BJ (cell line): ENCODE data around the gene UBXN7. TPM values are rescaled to one million over a fixed set of nuclear protein-coding genes. Genes with fewer than 3 reads are reported as not detected.

Experiments used
- CTCF ChIA-PET: fragments of 350-600 bp; formaldehyde crosslinking; extraction: SDS; loops from one replicate; lab custom pipeline; 2021; ENCODE audit warnings: antibody characterized with exemption, inconsistent platforms; lab: Yijun Ruan, JAX
- POLR2A ChIA-PET: fragments of 300-600 bp; sonication (Branson Sonifier 250); formaldehyde crosslinking; extraction: SDS; loops from one replicate; lab custom pipeline; 2021; ENCODE audit warnings: antibody characterized with exemption; lab: Charles Lee
- DNase-seq: peaks from one replicate; pipeline ENCODE4 v3.0.0-alpha.2; 2011; ENCODE audit warnings: low read depth
- H3K27me3 ChIP-seq: 2 replicates; pipeline ENCODE4 v1.6.0; 2011; ENCODE audit warnings: low read length; ENCODE audit not compliant: control insufficient read depth, insufficient read depth
- H3K36me3 ChIP-seq: 2 replicates; pipeline ENCODE4 v1.5.1; 2011; ENCODE audit warnings: low read length; ENCODE audit not compliant: control insufficient read depth, insufficient read depth
- H3K4me3 ChIP-seq: 2 replicates; pipeline ENCODE4 v1.5.1; 2011; ENCODE audit warnings: low read depth, mild to moderate bottlenecking, control low read depth, low read length
- CTCF ChIP-seq: IDR thresholded peaks from 2 replicates; pipeline ENCODE4 v1.5.1; 2011; ENCODE audit warnings: low read depth, mild to moderate bottlenecking, control low read depth, inconsistent platforms, low read length, moderate library complexity; ENCODE audit not compliant: insufficient read depth
- polyA plus RNA-seq: library from polyadenylated mRNA; depleted of rRNA; stranded (reverse); fragments of >200 nt; gene quantifications from 2 replicates; pipeline ENCODE4 v1.2.3, GENCODE V29; 2011

UBXN7 gene
- polyA plus RNA-seq, 1 experiment, result 11.3 TPM

- TF ChIP-seq CTCF, result no peak
- Histone ChIP-seq H3K36me3 (no peaks in the 10 kb centered on the region), H3K27me3 (no peaks in the 10 kb centered on the region), H3K4me3 (no peak overlapping the region)
- ChIA-PET POLR2A (no interaction called here), CTCF (no interaction called here)
- no peak for DNase-seq
Measured at GRCh38 chr3:196339493-196340254, 92.6 kb downstream of the UBXN7 start.

- DNase-seq, result no peak
- ChIA-PET CTCF (interaction anchor here (0.8 to 1.5 kb wide), 2 partner anchors 10 to 14 kb away, joined by 3 to 4 read pairs; no protein-coding TSS in a partner anchor), POLR2A (no interaction called here)
- TF ChIP-seq CTCF, result no peak
- H3K27me3 ChIP-seq, result no peaks in the 10 kb centered on the region
- H3K4me3 ChIP-seq, result no peak overlapping the region
- H3K36me3 ChIP-seq, result no peaks in the 10 kb centered on the region
Measured at GRCh38 chr3:196339044-196339443, 93.2 kb downstream of the UBXN7 start.

- POLR2A ChIA-PET, result interaction anchor here (0.6 kb wide), 1 partner anchor 25 kb away, joined by 5 read pairs; no protein-coding TSS in a partner anchor
- no peak overlapping the region for H3K4me3 ChIP-seq
- DNase-seq, result no peak
- CTCF ChIA-PET, result no interaction called here
- no peaks in the 10 kb centered on the region for H3K36me3 ChIP-seq
- no peak for TF ChIP-seq CTCF
- no peaks in the 10 kb centered on the region for H3K27me3 ChIP-seq
Measured at GRCh38 chr3:196336319-196337145, 95.7 kb downstream of the UBXN7 start.

- no peaks in the 10 kb centered on the region for H3K27me3 ChIP-seq
- no peak overlapping the region for H3K4me3 ChIP-seq
- ChIA-PET CTCF (no interaction called here), POLR2A (no interaction called here)
- TF ChIP-seq CTCF, result no peak
- DNase-seq, result no peak
- no peaks in the 10 kb centered on the region for H3K36me3 ChIP-seq
Measured at GRCh38 chr3:196335503-196335948, 96.7 kb downstream of the UBXN7 start.

GRCh38 chr3:196334982-196335381 is 97.2 kb downstream of the UBXN7 start:
- Histone ChIP-seq H3K36me3 (no peaks in the 10 kb centered on the region), H3K27me3 (no peaks in the 10 kb centered on the region), H3K4me3 (no peak overlapping the region)
- DNase-seq, result no peak
- ChIA-PET POLR2A (no interaction called here), CTCF (no interaction called here)
- no peak for TF ChIP-seq CTCF
